Hematopoietic multipotent progenitor cell treated with erythropoietin and hydrocortisone succinate and interleukin-3 and kit ligand, for 8 days (in vitro differentiated cells): Measurements from ENCODE around the gene ILRUN.
"Not testable (repeated sequence)": the region's sequence is repeated elsewhere in the genome, so short reads cannot be mapped to it uniquely, and the experiment has no call there.

Source experiments
- DNase-seq: peaks from one replicate; pipeline ENCODE4 v3.0.0-alpha.2; 2015

Gene ILRUN

GRCh38 chr6:34663371-34663770 lies 33.2 kb downstream of the ILRUN start:
- no peak for DNase-seq

- peak; percentile 87 for DNase-seq
These were observed 35.2 kb downstream of the ILRUN start for GRCh38 chr6:34661357-34661756.

- no peak for DNase-seq
These were observed 37.8 kb downstream of the ILRUN start for GRCh38 chr6:34658605-34659265.

GRCh38 chr6:34657979-34658480 lies 38.5 kb downstream of the ILRUN start:
- not testable (repeated sequence) for DNase-seq

- peak; percentile 63 for DNase-seq
These were observed 39.1 kb downstream of the ILRUN start for GRCh38 chr6:34657307-34657978.

GRCh38 chr6:34657037-34657306 lies 39.6 kb downstream of the ILRUN start:
- no peak for DNase-seq

GRCh38 chr6:34656378-34657036 lies 40.1 kb downstream of the ILRUN start:
- peak; percentile 77 for DNase-seq

GRCh38 chr6:34655876-34656377 lies 40.6 kb downstream of the ILRUN start:
- DNase-seq, result not testable (repeated sequence)

- DNase-seq, result no peak
These were observed 42.4 kb downstream of the ILRUN start for GRCh38 chr6:34654061-34654710.

GRCh38 chr6:34652263-34652662 lies 44.3 kb downstream of the ILRUN start:
- DNase-seq, result no peak

GRCh38 chr6:34650823-34651222 lies 45.7 kb downstream of the ILRUN start:
- no peak for DNase-seq

GRCh38 chr6:34650232-34650631 lies 46.3 kb downstream of the ILRUN start:
- not testable (repeated sequence) for DNase-seq

- DNase-seq, result no peak
These were observed 47.8 kb downstream of the ILRUN start for GRCh38 chr6:34648806-34649205.
